ENCODE data around the gene MBP.

Gene MBP

GRCh38 chr18:77082316-77082955 is 50.1 kb downstream of the MBP start:
- DNase-seq (ENCODE audit: low spot score): no peak

- no peak for DNase-seq (ENCODE audit: low spot score)
Observed at GRCh38 chr18:77081390-77081778, 51.2 kb downstream of the MBP start.

GRCh38 chr18:77079954-77080682 is 52.5 kb downstream of the MBP start:
- no peak for DNase-seq (ENCODE audit: low spot score)

- no peak for DNase-seq (ENCODE audit: low spot score)
Observed at GRCh38 chr18:77079088-77079487, 53.5 kb downstream of the MBP start.

GRCh38 chr18:77078690-77079070 is 53.9 kb downstream of the MBP start:
- DNase-seq (ENCODE audit: low spot score): no peak

- no peak for DNase-seq (ENCODE audit: low spot score)
Observed at GRCh38 chr18:77077941-77078689, 54.5 kb downstream of the MBP start.

GRCh38 chr18:77077401-77077800 is 55.2 kb downstream of the MBP start:
- no peak for DNase-seq (ENCODE audit: low spot score)

GRCh38 chr18:77076111-77076510 is 56.5 kb downstream of the MBP start:
- no peak for DNase-seq (ENCODE audit: low spot score)

GRCh38 chr18:77074431-77074830 is 58.2 kb downstream of the MBP start:
- DNase-seq (ENCODE audit: low spot score): no peak

GRCh38 chr18:77073336-77074093 is 59.1 kb downstream of the MBP start:
- DNase-seq (ENCODE audit: low spot score): no peak

- DNase-seq (ENCODE audit: low spot score): no peak
Observed at GRCh38 chr18:77072566-77072965, 60.0 kb downstream of the MBP start.

- DNase-seq (ENCODE audit: low spot score): no peak
Observed at GRCh38 chr18:77071711-77072292, 60.8 kb downstream of the MBP start.

GRCh38 chr18:77071061-77071460 is 61.5 kb downstream of the MBP start:
- DNase-seq (ENCODE audit: low spot score): no peak

GRCh38 chr18:77070627-77071026 is 62.0 kb downstream of the MBP start:
- DNase-seq (ENCODE audit: low spot score): no peak

GRCh38 chr18:77069931-77070330 is 62.7 kb downstream of the MBP start:
- no peak for DNase-seq (ENCODE audit: low spot score)

GRCh38 chr18:77069482-77069881 is 63.1 kb downstream of the MBP start:
- no peak for DNase-seq (ENCODE audit: low spot score)

GRCh38 chr18:77068321-77069312 is 64.0 kb downstream of the MBP start:
- no peak for DNase-seq (ENCODE audit: low spot score)

- no peak for DNase-seq (ENCODE audit: low spot score)
Observed at GRCh38 chr18:77067291-77068061, 65.1 kb downstream of the MBP start.

GRCh38 chr18:77066689-77067088 is 65.9 kb downstream of the MBP start:
- DNase-seq (ENCODE audit: low spot score): no peak

- no peak for DNase-seq (ENCODE audit: low spot score)
Observed at GRCh38 chr18:77066101-77066500, 66.5 kb downstream of the MBP start.
